H9 (cell line): ENCODE data around the gene COPB1. TPM values are rescaled to one million over a fixed set of nuclear protein-coding genes. Genes with fewer than 3 reads are reported as not detected.

ENCODE experiments used
- DNase-seq: peaks from one replicate; pipeline ENCODE4 v3.0.0-alpha.2; 2017
- H2AFZ ChIP-seq: one replicate; pipeline ENCODE4 v1.6.1; 2013; ENCODE audit warnings: mild to moderate bottlenecking, low read length, control low read depth, moderate library complexity
- H2AK5ac ChIP-seq: 2 replicates; pipeline ENCODE4 v1.6.1; 2013; ENCODE audit warnings: low read length, control low read depth, mixed read lengths; ENCODE audit not compliant: insufficient read length
- H2BK120ac ChIP-seq: one replicate; pipeline ENCODE4 v1.6.1; 2013; ENCODE audit warnings: low read depth, mild to moderate bottlenecking, low read length, control low read depth, inconsistent platforms; ENCODE audit not compliant: poor library complexity, severe bottlenecking
- H2BK12ac ChIP-seq: 2 replicates; pipeline ENCODE4 v1.6.1; 2013; ENCODE audit warnings: low read length, control low read depth, mixed read lengths, low read depth; ENCODE audit not compliant: insufficient read length
- H2BK15ac ChIP-seq: 2 replicates; pipeline ENCODE4 v1.6.1; 2013; ENCODE audit warnings: low read depth, low read length, control low read depth
- H2BK20ac ChIP-seq: one replicate; pipeline ENCODE4 v1.6.1; 2013; ENCODE audit warnings: low read depth, mild to moderate bottlenecking, low read length, control low read depth, inconsistent platforms; ENCODE audit not compliant: poor library complexity, severe bottlenecking
- H2BK5ac ChIP-seq: 2 replicates; pipeline ENCODE4 v1.6.1; 2013; ENCODE audit warnings: low read length, control low read depth, mixed read lengths; ENCODE audit not compliant: insufficient read length
- H3K14ac ChIP-seq: 2 replicates; pipeline ENCODE4 v1.6.1; 2013; ENCODE audit warnings: low read length, control low read depth; ENCODE audit not compliant: insufficient read depth
- H3K18ac ChIP-seq: 2 replicates; pipeline ENCODE4 v1.6.1; 2013; ENCODE audit warnings: low read depth, mild to moderate bottlenecking, mixed read lengths, low read length, control low read depth; ENCODE audit not compliant: insufficient read length
- H3K23ac ChIP-seq: 2 replicates; pipeline ENCODE4 v1.6.1; 2013; ENCODE audit warnings: low read length, control low read depth, mixed read lengths, low read depth; ENCODE audit not compliant: insufficient read length
- H3K23me2 ChIP-seq: 2 replicates; pipeline ENCODE4 v1.6.1; 2013; ENCODE audit warnings: low read depth, mild to moderate bottlenecking, mixed read lengths, low read length, control low read depth; ENCODE audit not compliant: insufficient read length, poor library complexity, severe bottlenecking
- H3K27ac ChIP-seq: 2 replicates; pipeline ENCODE4 v1.5.1; 2013; ENCODE audit warnings: low read length, control low read depth, mixed read lengths, low read depth; ENCODE audit not compliant: insufficient read length
- H3K27me3 ChIP-seq: 2 replicates; pipeline ENCODE4 v1.6.1; 2013; ENCODE audit warnings: low read length, control low read depth, inconsistent platforms; ENCODE audit not compliant: insufficient read depth
- H3K4ac ChIP-seq: 2 replicates; pipeline ENCODE4 v1.6.1; 2013; ENCODE audit warnings: low read depth, mild to moderate bottlenecking, control low read depth, inconsistent platforms, low read length, moderate library complexity
- H3K4me1 ChIP-seq: 2 replicates; pipeline ENCODE4 v1.6.1; 2013; ENCODE audit warnings: low read length, control low read depth, inconsistent platforms; ENCODE audit not compliant: insufficient read depth
- H3K4me2 ChIP-seq: 2 replicates; pipeline ENCODE4 v1.6.1; 2013; ENCODE audit warnings: low read length, control low read depth, mixed read lengths; ENCODE audit not compliant: insufficient read length, insufficient read depth
- H3K56ac ChIP-seq: 2 replicates; pipeline ENCODE4 v1.6.1; 2013; ENCODE audit warnings: low read depth, mild to moderate bottlenecking, mixed read lengths, low read length, control low read depth; ENCODE audit not compliant: insufficient read length
- H3K79me1 ChIP-seq: 2 replicates; pipeline ENCODE4 v1.6.1; 2013; ENCODE audit warnings: low read depth, mild to moderate bottlenecking, moderate library complexity, low read length, control low read depth, inconsistent platforms; ENCODE audit not compliant: insufficient read depth, poor library complexity, severe bottlenecking
- H3K79me2 ChIP-seq: 2 replicates; pipeline ENCODE4 v1.6.1; 2013; ENCODE audit warnings: low read length, control low read depth, inconsistent platforms; ENCODE audit not compliant: insufficient read depth
- H3K9ac ChIP-seq: 2 replicates; pipeline ENCODE4 v1.6.1; 2013; ENCODE audit warnings: low read length, control low read depth, mixed read lengths; ENCODE audit not compliant: insufficient read length; ENCODE audit errors: extremely low read depth
- H3K9me3 ChIP-seq: one replicate; pipeline ENCODE4 v1.6.1; 2013; ENCODE audit warnings: low read depth, low read length, inconsistent platforms; ENCODE audit not compliant: control insufficient read depth
- H3T11ph ChIP-seq: one replicate; pipeline ENCODE4 v1.6.1; 2013; ENCODE audit warnings: mild to moderate bottlenecking, low read length, control low read depth, inconsistent platforms
- H4K20me1 ChIP-seq: one replicate; pipeline ENCODE4 v1.6.1; 2013; ENCODE audit not compliant: control insufficient read depth, insufficient read length, insufficient read depth
- H4K5ac ChIP-seq: 2 replicates; pipeline ENCODE4 v1.6.1; 2013; ENCODE audit warnings: low read depth, mild to moderate bottlenecking, mixed read lengths, low read length, control low read depth; ENCODE audit not compliant: insufficient read length
- H4K8ac ChIP-seq: replicated peaks from 2 replicates; pipeline ENCODE4 v1.6.1; 2013; ENCODE audit warnings: low read length, control low read depth, mixed read lengths, low read depth; ENCODE audit not compliant: insufficient read length
- H4K91ac ChIP-seq: 2 replicates; pipeline ENCODE4 v1.6.1; 2013; ENCODE audit warnings: low read depth, mild to moderate bottlenecking, moderate library complexity, mixed read lengths, low read length, control low read depth; ENCODE audit not compliant: insufficient read length
- H3K27ac Mint-ChIP-seq, 3 experiments: 2 replicates in 2 of 3; 3 replicates in 1 of 3; pipeline ENCODE4 v1.8.0; 2020 to 2021; ENCODE audit warnings: mixed read lengths in 3 of 3, mild to moderate bottlenecking in 1 of 3, moderate library complexity in 1 of 3
- H3K27me3 Mint-ChIP-seq: 2 replicates; pipeline ENCODE4 v1.8.0; 2021; ENCODE audit warnings: low read depth, mild to moderate bottlenecking, moderate library complexity, mixed read lengths
- H3K36me3 Mint-ChIP-seq, 3 experiments: 2 replicates in 2 of 3; 3 replicates in 1 of 3; pipeline ENCODE4 v1.8.0; 2020 to 2021; ENCODE audit warnings: low read depth in 3 of 3, mixed read lengths in 3 of 3; ENCODE audit not compliant: insufficient read depth in 1 of 3
- H3K4me1 Mint-ChIP-seq, 2 experiments: 2 replicates each; pipeline ENCODE4 v1.8.0; 2020; ENCODE audit warnings: mixed read lengths in 2 of 2
- H3K4me3 Mint-ChIP-seq, 2 experiments: 2 replicates in 1 of 2; 3 replicates in 1 of 2; pipeline ENCODE4 v1.8.0; 2020 to 2021; ENCODE audit warnings: mild to moderate bottlenecking in 2 of 2, mixed read lengths in 2 of 2, moderate library complexity in 1 of 2
- H3K9me3 Mint-ChIP-seq, 2 experiments: 2 replicates in 1 of 2; 3 replicates in 1 of 2; pipeline ENCODE4 v1.8.0; 2020; ENCODE audit warnings: mild to moderate bottlenecking in 2 of 2, mixed read lengths in 2 of 2, moderate library complexity in 1 of 2
- WGBS: extraction: QIAGEN DNeasy Blood & Tissue Kit; methylation state at CpG from one replicate; pipeline ENCODE4 v1.1.7; 2013; ENCODE audit warnings: missing lambda C conversion rate, low lambda C conversion rate, mixed read lengths; ENCODE audit not compliant: insufficient read length; ENCODE audit errors: extremely low coverage; 5-methylcytosine and 5-hydroxymethylcytosine counted together
- total RNA-seq: library from RNA; stranded (reverse); gene quantifications from 2 replicates; pipeline ENCODE4 v1.2.1, GENCODE V29; 2021
- TF ChIP-seq, protein P1 (sequence below): fragments of 200-600 bp; sonication (generic); conservative IDR thresholded peaks from 3 replicates; pipeline ENCODE4 v1.8.0; 2021; ENCODE audit warnings: antibody characterized with exemption, mild to moderate bottlenecking

COPB1 gene
- total RNA-seq, 1 experiment from 2014 or later = 71.6 TPM

DNA sequence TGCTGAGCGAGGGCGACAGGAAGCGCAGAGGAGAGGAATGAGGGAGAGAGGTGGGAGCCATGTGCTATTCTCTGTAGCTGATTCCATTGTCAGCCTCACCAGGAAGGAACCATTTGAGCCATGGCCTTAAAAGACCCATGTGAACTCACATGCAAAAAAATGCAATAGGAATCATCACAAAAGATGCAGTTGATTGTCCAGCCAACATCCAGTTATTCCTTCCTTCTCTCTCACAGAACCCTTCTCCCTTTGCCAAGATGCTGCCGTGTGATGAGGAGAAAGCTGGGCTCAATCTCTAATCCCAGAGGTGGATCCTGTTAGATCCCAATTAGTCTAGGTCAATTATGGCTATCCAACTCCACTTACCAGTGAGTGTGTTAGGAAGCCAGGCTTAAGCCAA lies 82.4 kb downstream of the COPB1 start:
- Histone ChIP-seq H4K5ac (no peak overlapping the region), H2AK5ac (no peak overlapping the region), H3K4ac (no peak overlapping the region), H2BK15ac (no peak overlapping the region), H3K23me2 (no peaks in the 10 kb centered on the region), H3K79me2 (no peaks in the 10 kb centered on the region), H4K91ac (no peak overlapping the region), H4K20me1 (no peaks in the 10 kb centered on the region), H3K4me1 (no peaks in the 10 kb centered on the region), H2AFZ (no peak overlapping the region), H3K18ac (no peak overlapping the region), H2BK5ac (no peak overlapping the region), H3T11ph (no peak overlapping the region), H3K79me1 (no peaks in the 10 kb centered on the region), H4K8ac (no peak overlapping the region), H3K27ac (no peak overlapping the region), H2BK120ac (no peak overlapping the region), H3K56ac (no peak overlapping the region), H3K4me2 (no peak overlapping the region), H3K14ac (no peak overlapping the region), H2BK20ac (no peak overlapping the region), H3K9me3 (no peaks in the 10 kb centered on the region), H3K23ac (no peak overlapping the region), H2BK12ac (no peak overlapping the region), H3K9ac (no peak overlapping the region), H3K27me3 (no peaks in the 10 kb centered on the region)
- Mint-ChIP-seq H3K27me3 (peaks cover 4% of the 10 kb centered on the region), H3K36me3 (no peaks in the 10 kb centered on the region), H3K4me1 (peaks cover 24 to 31% of the 10 kb centered on the region in 2 experiments), H3K9me3 (no peaks in the 10 kb centered on the region), H3K4me3 (no peak overlapping the region), H3K27ac (no peak overlapping the region)
- TF ChIP-seq, protein P1, sequence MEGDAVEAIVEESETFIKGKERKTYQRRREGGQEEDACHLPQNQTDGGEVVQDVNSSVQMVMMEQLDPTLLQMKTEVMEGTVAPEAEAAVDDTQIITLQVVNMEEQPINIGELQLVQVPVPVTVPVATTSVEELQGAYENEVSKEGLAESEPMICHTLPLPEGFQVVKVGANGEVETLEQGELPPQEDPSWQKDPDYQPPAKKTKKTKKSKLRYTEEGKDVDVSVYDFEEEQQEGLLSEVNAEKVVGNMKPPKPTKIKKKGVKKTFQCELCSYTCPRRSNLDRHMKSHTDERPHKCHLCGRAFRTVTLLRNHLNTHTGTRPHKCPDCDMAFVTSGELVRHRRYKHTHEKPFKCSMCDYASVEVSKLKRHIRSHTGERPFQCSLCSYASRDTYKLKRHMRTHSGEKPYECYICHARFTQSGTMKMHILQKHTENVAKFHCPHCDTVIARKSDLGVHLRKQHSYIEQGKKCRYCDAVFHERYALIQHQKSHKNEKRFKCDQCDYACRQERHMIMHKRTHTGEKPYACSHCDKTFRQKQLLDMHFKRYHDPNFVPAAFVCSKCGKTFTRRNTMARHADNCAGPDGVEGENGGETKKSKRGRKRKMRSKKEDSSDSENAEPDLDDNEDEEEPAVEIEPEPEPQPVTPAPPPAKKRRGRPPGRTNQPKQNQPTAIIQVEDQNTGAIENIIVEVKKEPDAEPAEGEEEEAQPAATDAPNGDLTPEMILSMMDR = no peak
- no CpG with 5 or more reads among the region's 4 CpGs for WGBS
- DNase-seq = no peak
